ENCODE data around the gene INTS14.

The INTS14 gene

GRCh38 chr15:65646486-65646885, 35.6 kb upstream of the INTS14 start:
- no peaks in the 10 kb centered on the region for H3K36me3 ChIP-seq (ENCODE audit: low read length)
- no peak overlapping the region for H3K4me3 ChIP-seq (ENCODE audit: insufficient read depth, low read length, poor library complexity, severe bottlenecking)
- peaks cover 7% of the 10 kb centered on the region; the same call in 1 of the 2 replicates for H3F3A ChIP-seq (ENCODE audit: insufficient read depth)
- no peak overlapping the region for H3K4me2 ChIP-seq (ENCODE audit: low read depth, low read length, poor library complexity, severe bottlenecking)
- no peaks in the 10 kb centered on the region for H4K20me1 ChIP-seq (ENCODE audit: low read depth, low read length)
- TF ChIP-seq EZH2phosphoT487 (conservative IDR thresholded peaks at IDR 0.05; ENCODE audit: low read length) (no peak), CTCF (IDR thresholded peaks at IDR 0.05; ENCODE audit: insufficient read depth, low read length, poor library complexity, severe bottlenecking) (no peak)
- no peaks in the 10 kb centered on the region for H3K79me2 ChIP-seq (ENCODE audit: insufficient read depth, low read length)
- H3K9me3 ChIP-seq (ENCODE audit: insufficient read depth, low read length): no peaks in the 10 kb centered on the region
- H2AFZ ChIP-seq (ENCODE audit: low read depth, low read length, severe bottlenecking): no peak overlapping the region
- H3K27me3 ChIP-seq (ENCODE audit: low read length): no peaks in the 10 kb centered on the region
- H3K9ac ChIP-seq (ENCODE audit: low read length): no peak overlapping the region
- H3K9me2 ChIP-seq (replicated peaks; ENCODE audit: insufficient read depth, low read length): no peaks in the 10 kb centered on the region
- no peak overlapping the region for H3K27ac ChIP-seq (ENCODE audit: low read depth, low read length)

GRCh38 chr15:65645392-65645791, 34.5 kb upstream of the INTS14 start:
- Histone ChIP-seq H3K36me3 (ENCODE audit: low read length) (no peaks in the 10 kb centered on the region), H3K27me3 (ENCODE audit: low read length) (no peaks in the 10 kb centered on the region), H3K4me3 (ENCODE audit: insufficient read depth, low read length, poor library complexity, severe bottlenecking) (no peak overlapping the region), H3F3A (ENCODE audit: insufficient read depth) (peaks cover 7% of the 10 kb centered on the region; the same call in 1 of the 2 replicates), H2AFZ (ENCODE audit: low read depth, low read length, severe bottlenecking) (no peak overlapping the region), H4K20me1 (ENCODE audit: low read depth, low read length) (no peaks in the 10 kb centered on the region), H3K4me2 (ENCODE audit: low read depth, low read length, poor library complexity, severe bottlenecking) (no peak overlapping the region), H3K9me2 (replicated peaks; ENCODE audit: insufficient read depth, low read length) (no peaks in the 10 kb centered on the region), H3K9ac (ENCODE audit: low read length) (no peak overlapping the region), H3K79me2 (ENCODE audit: insufficient read depth, low read length) (no peaks in the 10 kb centered on the region), H3K9me3 (ENCODE audit: insufficient read depth, low read length) (no peaks in the 10 kb centered on the region), H3K27ac (ENCODE audit: low read depth, low read length) (no peak overlapping the region)
- TF ChIP-seq EZH2phosphoT487 (conservative IDR thresholded peaks at IDR 0.05; ENCODE audit: low read length) (no peak), CTCF (IDR thresholded peaks at IDR 0.05; ENCODE audit: insufficient read depth, low read length, poor library complexity, severe bottlenecking) (no peak)

- H3K27ac ChIP-seq (ENCODE audit: low read depth, low read length): no peak overlapping the region
- no peak overlapping the region for H2AFZ ChIP-seq (ENCODE audit: low read depth, low read length, severe bottlenecking)
- H3K36me3 ChIP-seq (ENCODE audit: low read length): no peaks in the 10 kb centered on the region
- TF ChIP-seq EZH2phosphoT487 (conservative IDR thresholded peaks at IDR 0.05; ENCODE audit: low read length): no peak
- TF ChIP-seq CTCF (IDR thresholded peaks at IDR 0.05; ENCODE audit: insufficient read depth, low read length, poor library complexity, severe bottlenecking): no peak
- H3K4me3 ChIP-seq (ENCODE audit: insufficient read depth, low read length, poor library complexity, severe bottlenecking): no peak overlapping the region
- peaks cover 7% of the 10 kb centered on the region; the same call in 1 of the 2 replicates for H3F3A ChIP-seq (ENCODE audit: insufficient read depth)
- H3K9me2 ChIP-seq (replicated peaks; ENCODE audit: insufficient read depth, low read length): no peaks in the 10 kb centered on the region
- H3K4me2 ChIP-seq (ENCODE audit: low read depth, low read length, poor library complexity, severe bottlenecking): no peak overlapping the region
- H3K27me3 ChIP-seq (ENCODE audit: low read length): no peaks in the 10 kb centered on the region
- no peaks in the 10 kb centered on the region for H3K79me2 ChIP-seq (ENCODE audit: insufficient read depth, low read length)
- H3K9ac ChIP-seq (ENCODE audit: low read length): no peak overlapping the region
- H4K20me1 ChIP-seq (ENCODE audit: low read depth, low read length): no peaks in the 10 kb centered on the region
- no peaks in the 10 kb centered on the region for H3K9me3 ChIP-seq (ENCODE audit: insufficient read depth, low read length)
Measured at GRCh38 chr15:65644282-65644681, 33.4 kb upstream of the INTS14 start.
